Upper lobe of right lung (tissue), 1 donor: Measurements from ENCODE around the gene GLT8D2. TPM values are rescaled to one million over a fixed set of nuclear protein-coding genes. Genes with fewer than 3 reads are reported as not detected.

Experiments used
- ATAC-seq: fragments of 200-7000 bp; cut with Tn5 transposase; one replicate; pipeline ENCODE4 v1.9.1; 2020; ENCODE audit warnings: mild to moderate bottlenecking, moderate library complexity
- DNase-seq: peaks from one replicate; pipeline ENCODE4 v3.0.0-alpha.2; 2020
- H3K27ac ChIP-seq: fragments of 200-600 bp; one replicate; pipeline ENCODE4 v1.8.0; 2022
- H3K27me3 ChIP-seq: fragments of 200-600 bp; one replicate; pipeline ENCODE4 v1.8.0; 2022; ENCODE audit warnings: mild to moderate bottlenecking
- H3K36me3 ChIP-seq: fragments of 200-600 bp; one replicate; pipeline ENCODE4 v1.8.0; 2022
- H3K4me1 ChIP-seq: fragments of 200-600 bp; one replicate; pipeline ENCODE4 v1.8.0; 2022
- H3K4me3 ChIP-seq: fragments of 200-600 bp; one replicate; pipeline ENCODE4 v1.8.0; 2022; ENCODE audit warnings: mild to moderate bottlenecking
- H3K9me3 ChIP-seq: fragments of 200-600 bp; one replicate; pipeline ENCODE4 v1.8.0; 2022
- CTCF ChIP-seq: fragments of 200-600 bp; IDR thresholded peaks from one replicate; pipeline ENCODE4 v1.8.0; 2022; ENCODE audit warnings: antibody characterized with exemption
- intact Hi-C: fragments of 100-400 bp; cut with DNase I; formaldehyde crosslinking; loops from one replicate; pipeline ENCODE4 v1.11.0; 2022
- total RNA-seq: library from RNA; stranded (reverse); fragmentation: NEBNext Ultra II Directional; extraction: Animal tissue kit (Norgen Biotek cat#: 25700); gene quantifications from one replicate; pipeline ENCODE4 v1.2.1, GENCODE V29; 2021
- donor health status: DM: no; HTN: yes; CAD: no; lungs with severe emphysema.

GLT8D2 gene
- total RNA-seq, 1 donor from 2014 or later: 9.1 TPM

DNA sequence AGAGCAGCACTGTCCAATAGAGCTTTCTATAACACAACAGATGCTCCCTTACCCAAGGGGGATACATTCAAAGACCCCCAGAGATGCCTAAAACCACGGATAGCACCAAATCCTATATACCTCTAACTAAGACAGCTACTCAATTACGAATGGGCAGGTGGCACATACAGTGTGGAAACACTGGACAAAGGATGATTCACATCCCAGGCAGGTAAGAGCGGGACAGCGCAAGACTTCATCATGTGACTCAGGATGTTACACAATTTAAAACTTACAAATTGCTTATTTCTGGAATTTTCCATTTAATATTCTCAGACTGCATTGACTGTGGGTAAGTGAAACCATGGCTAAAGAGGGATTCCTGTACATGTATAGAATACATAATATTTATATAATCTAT is 8.8 kb upstream of the GLT8D2 start:
- H3K4me1 ChIP-seq: peaks cover 12% of the 10 kb centered on the region
- intact Hi-C loops: no loop called here
- no peaks in the 10 kb centered on the region for H3K9me3 ChIP-seq
- no peak for ATAC-seq
- H3K36me3 ChIP-seq: no peaks in the 10 kb centered on the region
- H3K4me3 ChIP-seq: no peak overlapping the region
- no peak for DNase-seq
- no peak for TF ChIP-seq CTCF
- no peak overlapping the region for H3K27ac ChIP-seq
- no peaks in the 10 kb centered on the region for H3K27me3 ChIP-seq

- H3K27ac ChIP-seq: no peak overlapping the region
- ATAC-seq: peak; percentile 11
- H3K4me1 ChIP-seq: peaks cover 12% of the 10 kb centered on the region
- intact Hi-C loops: no loop called here
- no peak for DNase-seq
- no peaks in the 10 kb centered on the region for H3K9me3 ChIP-seq
- peak; percentile 62 for TF ChIP-seq CTCF
- H3K27me3 ChIP-seq: no peaks in the 10 kb centered on the region
- no peak overlapping the region for H3K4me3 ChIP-seq
- H3K36me3 ChIP-seq: no peaks in the 10 kb centered on the region
Observed at GRCh38 chr12:104057771-104058197, 7.8 kb upstream of the GLT8D2 start.

DNA sequence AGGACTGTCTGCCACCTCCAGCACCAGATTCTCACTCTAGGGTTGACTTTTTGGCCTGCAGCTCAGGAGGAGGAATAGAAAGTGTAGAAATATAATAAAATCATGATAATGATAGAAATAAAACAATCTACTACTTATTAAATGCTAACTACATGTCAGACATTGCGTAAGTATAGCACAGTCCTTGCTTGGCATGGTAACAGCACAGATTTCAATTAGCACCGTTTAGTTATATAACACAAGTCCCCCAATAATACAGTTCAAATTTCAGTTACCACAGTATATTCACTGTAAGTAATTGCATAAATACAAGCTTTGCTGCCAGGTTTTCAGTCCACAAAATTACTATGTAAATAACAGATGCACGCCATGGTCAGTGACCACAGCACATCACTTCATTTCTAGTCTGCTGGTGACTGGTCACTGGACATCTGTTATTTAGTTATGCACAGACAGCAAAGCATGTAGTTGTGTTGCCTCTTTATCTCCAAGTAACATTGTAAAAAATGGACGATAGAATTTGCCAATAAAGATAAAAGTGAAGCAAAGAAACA is 6.5 kb upstream of the GLT8D2 start:
- peaks cover 12% of the 10 kb centered on the region for H3K4me1 ChIP-seq
- no peak overlapping the region for H3K4me3 ChIP-seq
- no peak for TF ChIP-seq CTCF
- intact Hi-C loops: no loop called here
- no peak for ATAC-seq
- H3K9me3 ChIP-seq: no peaks in the 10 kb centered on the region
- no peak for DNase-seq
- H3K27me3 ChIP-seq: no peaks in the 10 kb centered on the region
- H3K27ac ChIP-seq: no peak overlapping the region
- H3K36me3 ChIP-seq: no peaks in the 10 kb centered on the region

DNA sequence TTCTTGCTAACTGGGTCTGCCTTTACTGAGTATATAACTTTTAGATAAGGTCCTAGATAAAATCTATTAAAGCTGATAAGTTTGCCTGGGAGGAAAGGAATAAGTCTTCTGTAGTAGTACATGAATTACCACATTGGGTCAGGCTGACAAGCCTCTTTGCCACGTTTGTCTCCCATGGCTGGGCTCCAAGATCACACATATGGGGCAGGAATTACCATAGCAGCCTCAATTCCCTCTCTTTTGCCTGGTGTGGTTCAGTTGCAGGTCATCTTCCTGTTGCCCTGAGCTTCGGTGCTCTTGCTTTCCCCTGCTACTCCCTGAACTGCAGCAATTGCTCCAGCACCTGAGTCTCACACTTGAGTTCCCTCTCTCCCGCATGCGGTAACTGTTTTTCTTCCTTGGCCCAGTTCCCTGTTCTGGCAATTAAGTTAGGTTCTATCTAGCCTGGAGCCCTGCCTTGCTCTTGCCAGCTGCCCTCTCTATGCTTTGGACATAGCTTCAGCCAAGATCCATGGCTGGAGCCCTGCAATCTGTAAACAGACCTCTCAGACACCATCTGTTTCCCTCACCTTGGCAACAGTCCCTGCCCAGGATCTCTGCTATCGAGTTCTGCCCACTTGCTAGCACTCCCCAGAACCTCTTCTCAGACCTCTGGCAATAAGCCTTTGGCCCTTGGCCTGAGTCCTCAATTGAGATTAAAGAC is 5.8 kb upstream of the GLT8D2 start:
- ATAC-seq (peak; percentile 94), DNase-seq (peak; percentile 81)
- Histone ChIP-seq H3K27me3 (no peaks in the 10 kb centered on the region), H3K9me3 (no peaks in the 10 kb centered on the region), H3K4me3 (no peak overlapping the region), H3K36me3 (no peaks in the 10 kb centered on the region), H3K27ac (peak overlapping the region; percentile 32), H3K4me1 (peaks cover 12% of the 10 kb centered on the region)
- TF ChIP-seq CTCF: no peak
- intact Hi-C loops: no loop called here

DNA sequence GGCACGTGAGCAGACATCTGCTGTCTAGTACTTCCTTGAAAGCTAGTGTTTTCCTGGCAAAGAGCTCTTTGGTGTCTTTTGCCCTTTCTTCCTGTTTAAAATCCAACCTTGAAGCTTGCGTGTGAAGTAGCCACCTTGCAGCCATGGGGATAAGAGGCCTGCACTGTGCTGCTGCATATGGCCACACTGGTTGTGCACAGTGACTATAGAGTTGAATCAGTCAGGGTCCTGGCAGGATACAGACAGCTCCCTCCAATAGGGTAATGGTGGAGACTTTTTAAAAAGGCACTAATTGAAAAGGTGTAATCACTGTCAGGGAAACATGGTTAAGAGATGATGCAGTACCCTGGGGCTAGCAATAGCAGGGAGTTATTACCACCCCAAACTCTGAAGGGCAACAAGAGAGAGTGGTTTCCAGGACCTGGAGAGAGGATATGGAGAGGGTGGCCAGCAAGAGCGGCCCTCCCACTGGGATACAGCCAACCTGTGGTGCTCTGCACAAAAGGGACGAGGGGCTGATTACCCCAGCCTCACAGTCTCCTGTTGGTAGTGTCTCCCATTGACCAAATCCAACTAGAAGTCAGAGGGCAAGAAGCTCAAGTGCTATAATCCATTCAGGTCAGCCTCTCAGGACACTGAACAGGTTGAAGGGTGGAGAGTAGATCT is 4.8 kb upstream of the GLT8D2 start:
- H3K4me3 ChIP-seq: no peak overlapping the region
- no peak for DNase-seq
- no peak for TF ChIP-seq CTCF
- peaks cover 18% of the 10 kb centered on the region for H3K4me1 ChIP-seq
- H3K36me3 ChIP-seq: no peaks in the 10 kb centered on the region
- no peak for ATAC-seq
- no peaks in the 10 kb centered on the region for H3K9me3 ChIP-seq
- H3K27me3 ChIP-seq: peaks cover 2% of the 10 kb centered on the region
- no peak overlapping the region for H3K27ac ChIP-seq
- intact Hi-C loops: no loop called here
